ENCODE measurements around the gene P2RY4.
"Not testable (repeated sequence)": the region's sequence is repeated elsewhere in the genome, so short reads cannot be mapped to it uniquely, and the experiment has no call there.

P2RY4 gene

GRCh38 chrX:70243601-70244000 is 16.4 kb downstream of the P2RY4 start:
- DNase-seq (ENCODE audit: low spot score), result not testable (repeated sequence)

DNA sequence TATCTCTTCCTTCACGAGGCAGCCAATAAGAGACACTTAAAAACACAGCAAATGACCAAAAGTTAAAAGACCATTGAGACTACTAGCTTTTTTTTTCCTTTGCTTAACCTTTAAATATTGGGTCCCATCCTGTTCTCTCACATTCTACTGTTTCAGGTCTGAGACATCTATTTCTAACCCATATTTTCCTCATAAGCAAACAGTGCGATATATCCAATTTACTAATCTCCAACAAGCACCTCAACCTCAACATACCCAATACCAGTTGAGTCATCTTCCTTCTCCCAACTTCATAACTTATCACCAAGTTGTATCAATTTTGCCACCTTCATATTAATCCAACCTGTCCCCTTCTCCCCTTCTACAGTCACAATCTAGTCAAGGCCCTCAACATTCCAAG is 18.5 kb downstream of the P2RY4 start:
- DNase-seq (ENCODE audit: low spot score), result no peak

- DNase-seq (ENCODE audit: low spot score), result no peak
Observed at GRCh38 chrX:70240751-70241150, 19.3 kb downstream of the P2RY4 start.

- DNase-seq (ENCODE audit: low spot score), result no peak
Observed at GRCh38 chrX:70234355-70234754, 25.6 kb downstream of the P2RY4 start, which contains the start of gene AWAT1. Gene AWAT1, plus strand, starts transcription at chrX:70234655. Its CDS starts 41 bp downstream, at chrX:70234696.

- no peak for DNase-seq (ENCODE audit: low spot score)
Observed at GRCh38 chrX:70231666-70232065, 28.3 kb downstream of the P2RY4 start.

DNA sequence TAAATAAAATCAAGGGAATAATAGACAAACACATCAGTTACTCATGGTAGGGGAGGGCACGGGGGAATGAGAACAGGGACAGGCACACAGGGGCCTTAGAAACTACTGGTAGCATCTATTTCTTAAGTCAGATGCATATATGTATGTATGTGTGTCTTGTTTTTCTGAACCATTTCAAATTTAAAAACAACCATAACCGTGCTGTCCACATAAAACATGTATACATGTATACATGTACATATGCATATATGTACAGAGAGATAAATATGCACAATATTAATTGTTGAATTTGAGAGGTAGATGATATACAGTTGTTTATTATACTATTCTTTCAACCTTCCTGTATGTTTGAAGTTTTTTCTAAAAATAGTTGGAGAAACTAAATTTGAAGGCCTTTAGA is 33.3 kb downstream of the P2RY4 start:
- DNase-seq (ENCODE audit: low spot score), result no peak

GRCh38 chrX:70226048-70226447 is 34.0 kb downstream of the P2RY4 start:
- DNase-seq (ENCODE audit: low spot score), result no peak

DNA sequence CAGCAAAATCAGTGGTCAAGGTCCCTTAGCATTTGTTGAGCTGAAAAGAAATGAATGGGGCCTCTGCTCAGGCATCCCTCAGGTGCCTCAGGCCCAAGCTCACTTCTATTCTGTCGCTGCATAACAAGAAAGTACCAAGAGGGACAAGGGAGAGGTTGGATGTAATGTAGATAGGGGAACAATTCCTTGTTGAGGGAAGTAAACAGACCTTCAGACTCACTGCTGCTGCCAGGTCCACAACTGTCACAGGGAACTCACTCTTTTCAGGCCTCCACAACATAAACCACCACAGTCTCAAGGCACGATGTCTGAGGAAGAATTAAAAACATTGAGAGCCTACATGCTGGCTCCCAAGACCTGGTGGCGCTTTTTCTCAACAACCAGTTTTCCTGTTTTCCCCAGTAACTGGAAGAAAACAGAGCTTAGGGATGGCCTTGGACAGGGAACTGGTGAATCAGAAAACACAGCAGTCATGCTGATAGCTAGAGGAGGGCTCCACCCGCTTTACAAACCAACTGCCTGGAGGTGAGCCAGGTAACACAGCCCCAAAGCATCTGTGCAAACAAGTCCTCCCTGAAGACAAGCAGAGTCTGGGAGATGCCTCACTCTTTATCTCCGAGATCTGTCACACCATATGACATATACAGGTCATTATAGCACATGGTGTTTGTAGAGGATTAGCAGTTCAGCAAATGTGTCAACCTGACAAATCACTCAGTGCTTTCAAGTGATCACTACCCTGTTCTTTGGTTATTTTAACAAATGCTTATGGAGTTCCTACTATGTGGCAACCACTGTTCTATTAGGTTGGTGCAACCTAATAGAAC is 39.9 kb downstream of the P2RY4 start:
- no peak for DNase-seq (ENCODE audit: low spot score)

- DNase-seq (ENCODE audit: low spot score), result not testable (repeated sequence)
Observed at GRCh38 chrX:70209570-70209969, 50.4 kb downstream of the P2RY4 start.

GRCh38 chrX:70208479-70208878 is 51.5 kb downstream of the P2RY4 start:
- no peak for DNase-seq (ENCODE audit: low spot score)

All from activated CD4-positive, alpha-beta T cell treated with anti-CD3 and anti-CD28 coated beads, Interleukin-2, Interleukin-4, amounts not matched to agents 100 ng/mL and 50 ng/mL, durations not matched to agents 16 hours and 8 hours (primary cell).